Measurements from ENCODE around the gene CCNQ.
A peak's percentile ranks its signal among the peaks of the same experiment; 100 is the strongest.

Gene CCNQ

DNA sequence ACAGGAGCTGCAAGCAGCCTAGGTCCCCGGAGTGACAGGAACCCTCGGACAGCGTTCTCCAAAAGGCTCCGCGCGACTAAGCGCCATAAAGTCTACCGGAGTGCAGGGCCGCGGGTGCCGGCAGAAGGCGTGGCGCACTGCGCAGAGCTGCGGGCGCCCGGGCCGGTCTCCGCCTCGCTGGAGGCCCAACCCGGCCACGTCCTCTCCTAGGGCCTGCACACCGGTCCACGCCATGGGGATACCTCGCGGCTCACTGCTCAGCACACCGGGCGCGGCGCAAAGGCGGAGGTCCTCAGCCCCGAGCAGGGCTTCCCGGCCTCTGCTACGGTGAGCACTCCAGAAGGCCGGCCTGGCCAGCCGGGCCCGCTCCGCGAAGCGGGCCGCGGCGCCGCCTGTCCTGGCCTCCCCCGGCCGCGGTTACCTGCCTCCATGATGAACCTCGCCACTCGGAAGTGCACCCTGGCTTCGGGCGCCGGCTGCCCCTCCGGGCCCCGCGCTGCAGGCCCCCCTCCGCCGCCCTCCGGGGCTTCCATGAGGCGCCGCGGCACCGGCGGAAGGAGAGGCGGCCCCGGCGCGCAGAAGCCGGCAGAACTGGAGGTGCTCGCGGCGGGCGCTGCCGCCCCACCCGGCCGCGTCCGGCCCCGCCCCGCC is at the start of gene CCNQ:
Gene CCNQ, minus strand, starts transcription at position 599 of the 651 bp plus-strand sequence. Its CDS starts 66 bp downstream, at position 533.
- DNase-seq, result peak in 12 of 42 donors; percentile 8 to 38 (median 27)
- intact Hi-C loops (cut with DNase I), result no loop called here

DNA sequence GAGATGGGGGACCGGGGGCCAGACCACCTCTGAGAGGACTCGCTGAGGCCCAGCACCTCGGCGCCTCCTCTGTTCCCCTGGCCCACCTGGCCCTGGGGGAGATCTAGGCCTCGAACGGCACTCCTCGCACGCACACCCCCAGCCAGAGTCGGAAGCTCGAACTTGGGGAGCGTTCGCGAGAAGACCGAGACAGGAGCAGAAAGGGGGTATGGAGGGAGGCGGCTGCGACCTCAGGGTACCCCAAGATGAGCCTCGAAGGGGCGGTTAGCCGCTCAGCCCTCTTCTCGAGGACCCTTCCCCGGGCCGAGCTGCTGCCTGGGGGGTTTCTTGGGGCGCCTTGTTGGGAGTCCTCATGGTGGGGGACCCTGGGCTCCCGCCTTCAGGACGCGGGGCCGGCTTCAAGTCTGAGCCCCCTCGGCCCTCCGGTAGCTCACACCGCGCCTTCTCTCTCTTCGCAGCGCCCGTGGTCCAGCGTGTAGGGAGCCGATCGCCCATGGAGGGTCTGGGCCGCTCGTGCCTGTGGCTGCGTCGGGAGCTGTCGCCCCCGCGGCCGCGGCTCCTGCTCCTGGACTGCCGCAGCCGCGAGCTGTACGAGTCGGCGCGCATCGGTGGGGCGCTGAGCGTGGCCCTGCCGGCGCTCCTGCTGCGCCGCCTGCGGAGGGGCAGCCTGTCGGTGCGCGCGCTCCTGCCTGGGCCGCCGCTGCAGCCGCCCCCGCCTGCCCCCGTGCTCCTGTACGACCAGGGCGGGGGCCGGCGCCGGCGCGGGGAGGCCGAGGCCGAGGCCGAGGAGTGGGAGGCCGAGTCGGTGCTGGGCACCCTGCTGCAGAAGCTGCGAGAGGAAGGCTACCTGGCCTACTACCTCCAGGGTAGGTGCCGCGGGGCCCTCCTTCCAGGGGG is 48.8 kb upstream of the CCNQ start:
- intact Hi-C loops (cut with DNase I), result no loop called here
- DNase-seq, result peak in 7 of 42 donors; percentile 6 to 31 (median 11)

DNA sequence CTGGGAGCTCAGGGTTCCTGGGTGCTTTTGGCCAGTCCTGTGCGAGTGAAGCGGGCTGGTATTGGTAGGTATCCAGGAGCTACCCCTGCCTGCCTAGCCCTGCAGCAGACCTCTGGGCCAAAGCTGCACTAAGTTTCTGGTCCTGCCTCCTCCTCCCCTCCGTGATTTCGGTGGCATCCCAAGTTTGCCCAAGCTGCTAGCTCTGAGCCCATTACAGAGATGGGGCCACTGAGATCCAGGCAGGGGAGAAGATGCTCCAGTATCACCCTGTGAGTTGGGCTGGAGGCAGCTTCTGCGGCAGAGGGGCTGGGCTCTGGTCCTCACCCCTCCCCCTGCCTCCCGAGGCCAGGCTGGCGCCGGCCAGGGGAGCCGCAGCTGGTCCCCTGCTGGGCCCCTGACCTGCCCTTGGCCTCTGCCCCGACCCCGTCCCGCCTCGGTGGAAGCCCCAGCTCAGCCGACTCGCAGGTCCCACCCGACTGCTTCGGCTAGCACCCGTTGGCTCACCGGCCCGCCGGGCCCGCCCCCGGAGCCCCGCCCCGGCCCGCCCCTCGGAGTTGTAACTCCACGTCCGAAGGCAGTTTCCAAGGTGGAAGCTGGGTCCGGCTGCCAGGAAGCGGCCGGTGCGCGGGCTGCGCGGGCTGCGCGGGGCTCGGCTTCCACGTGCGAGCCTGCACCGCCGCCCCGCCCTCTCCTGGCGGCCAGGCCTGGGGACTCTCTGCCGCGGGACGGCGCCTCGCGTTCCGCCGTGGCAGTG is 47.9 kb upstream of the CCNQ start, which contains the start of gene DUSP9:
Gene DUSP9, plus strand, starts transcription at position 584 of the 754 bp plus-strand sequence. CDS start 751 bp downstream, outside the sequence.
- intact Hi-C loops (cut with DNase I), result no loop called here
- peak in 8 of 42 donors; percentile 4 to 41 (median 19) for DNase-seq

DNA sequence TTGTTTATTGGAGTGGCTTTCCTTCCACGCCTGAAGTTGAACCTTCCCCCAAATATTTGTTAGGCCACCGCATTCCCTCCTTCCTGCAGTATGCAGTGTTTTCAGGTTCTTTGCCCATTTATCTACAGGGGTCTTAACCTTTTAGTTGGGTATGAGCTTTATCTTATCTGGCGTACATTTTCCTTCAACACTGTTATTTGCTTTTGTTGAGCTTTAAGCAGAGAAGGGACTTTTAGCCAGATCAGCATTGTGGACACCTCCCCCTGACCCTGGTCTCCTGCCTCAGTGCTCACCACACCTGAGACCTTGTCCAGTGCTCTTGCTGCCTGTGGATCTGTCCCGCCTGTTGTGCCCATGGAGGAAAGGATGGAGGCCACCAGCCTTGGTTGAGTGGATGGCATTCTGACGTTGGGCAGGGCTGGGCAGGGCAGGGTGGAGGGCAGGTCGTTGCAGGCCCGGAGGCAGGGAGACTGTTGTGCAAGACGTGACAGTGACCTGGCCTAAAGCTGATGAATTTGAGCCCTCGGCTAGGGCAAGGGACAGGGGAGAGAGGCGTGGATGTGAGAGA is 47.1 kb upstream of the CCNQ start:
- peak in 5 of 42 donors; percentile 2 to 26 (median 15) for DNase-seq
- intact Hi-C loops (cut with DNase I), result no loop called here

DNA sequence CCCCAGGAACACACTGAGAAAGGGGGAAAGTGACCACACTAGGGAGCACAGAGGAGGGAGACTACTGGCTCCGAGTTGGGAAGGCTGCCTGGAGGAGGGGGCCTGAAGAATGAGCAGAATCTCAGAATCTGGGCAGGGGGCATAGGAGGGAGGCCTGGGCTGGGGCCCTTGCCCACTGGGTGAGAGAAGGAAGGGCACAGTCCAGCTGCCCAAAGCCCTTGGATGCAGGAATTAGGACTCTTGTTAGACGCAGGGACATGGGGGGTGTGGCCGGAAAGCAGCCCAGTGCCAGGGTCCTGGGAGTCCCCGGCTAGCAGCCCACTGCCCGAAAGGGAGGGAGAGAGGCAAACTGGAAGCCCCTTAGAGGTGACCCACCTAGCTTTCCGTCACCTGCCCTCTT is 46.2 kb upstream of the CCNQ start:
- DNase-seq, result peak in 7 of 42 donors; percentile 4 to 21 (median 10)
- intact Hi-C loops (cut with DNase I), result no loop called here

DNA sequence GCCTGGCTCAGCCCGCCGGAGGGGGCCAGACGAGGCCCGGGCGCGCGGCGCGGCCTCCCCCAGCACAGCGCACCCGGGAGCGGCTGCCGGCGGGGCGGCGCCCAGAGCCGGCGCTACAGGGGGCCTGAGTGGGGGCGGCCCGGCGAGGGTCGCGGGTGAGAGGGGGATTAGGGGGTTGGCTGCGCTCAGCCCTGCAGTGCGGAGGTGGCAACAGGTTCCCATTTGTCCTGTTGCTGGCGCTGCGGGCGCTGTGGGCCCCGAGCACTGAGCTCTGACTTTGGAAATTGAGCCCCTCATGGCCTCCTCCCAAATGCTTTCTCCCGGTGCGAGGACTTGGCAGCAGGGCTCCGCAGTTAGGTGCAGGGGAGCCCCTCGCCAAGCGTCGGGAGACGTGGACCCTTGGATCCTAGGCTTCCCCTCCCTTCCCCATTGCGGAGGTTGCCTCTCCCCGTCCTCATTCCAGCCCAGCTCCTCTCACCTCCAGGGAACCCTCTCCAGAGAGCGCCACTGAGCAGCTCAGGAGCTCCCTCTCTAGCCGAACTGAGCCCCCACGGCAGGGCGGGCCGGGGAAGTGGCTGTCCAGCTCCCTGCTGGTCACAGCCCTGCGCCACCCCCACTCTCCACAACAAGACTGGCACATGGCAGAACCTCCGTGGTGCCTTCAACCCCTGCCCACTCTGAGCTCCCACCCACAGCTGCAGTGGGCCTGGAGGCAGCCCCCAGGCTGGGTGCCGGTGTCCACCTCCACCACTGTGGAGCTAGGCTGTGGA is 45.6 kb upstream of the CCNQ start:
- peak in 17 of 42 donors; percentile 11 to 48 (median 31) for DNase-seq
- intact Hi-C loops (cut with DNase I), result no loop called here

DNA sequence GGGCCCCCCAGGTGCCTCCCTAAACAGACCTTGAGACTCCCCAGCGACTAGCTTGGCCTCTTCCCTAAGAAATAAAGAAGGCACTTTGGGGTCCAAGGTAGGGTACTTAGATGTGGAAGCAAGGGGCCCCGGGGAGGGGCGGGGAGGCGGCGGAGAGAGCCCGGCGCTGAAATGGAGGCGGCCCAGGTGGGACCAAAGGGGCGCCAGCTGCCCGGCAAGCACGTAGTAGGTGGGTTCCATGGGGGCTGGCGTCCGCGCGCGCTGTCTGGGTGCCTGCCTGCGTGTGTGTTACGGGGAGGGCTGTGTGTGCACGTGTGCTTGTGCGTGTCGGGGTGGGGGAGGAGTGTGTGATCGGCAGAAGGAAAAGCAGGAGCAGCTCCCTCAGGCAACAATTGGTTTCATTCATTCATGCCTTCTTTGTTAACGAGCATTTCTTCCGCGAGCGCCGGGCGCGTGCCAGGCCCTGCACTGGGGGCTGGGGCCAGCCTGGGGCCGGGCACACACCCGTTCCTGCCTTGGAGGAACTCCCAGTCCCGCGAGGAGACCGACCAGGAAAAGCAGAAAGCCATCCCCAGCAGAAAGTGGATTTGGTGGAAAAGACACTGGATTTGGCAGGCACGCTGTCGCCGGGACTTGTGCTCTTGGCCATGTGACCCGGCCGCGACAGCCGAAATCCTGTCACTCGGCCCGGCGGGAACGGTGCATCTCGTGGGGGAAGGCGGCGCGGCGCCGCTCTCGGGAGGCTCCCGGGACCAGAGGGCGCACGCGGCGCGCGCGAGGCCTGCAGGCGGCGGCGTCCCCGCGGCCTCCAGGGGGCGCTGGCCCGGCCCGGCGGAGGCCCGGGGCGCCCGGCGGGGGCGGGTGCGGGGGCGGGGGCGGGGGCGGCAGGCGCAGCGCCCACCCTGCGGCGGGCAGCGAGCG is 44.8 kb upstream of the CCNQ start:
- DNase-seq, result peak in 37 of 42 donors; percentile 22 to 75 (median 53)

DNA sequence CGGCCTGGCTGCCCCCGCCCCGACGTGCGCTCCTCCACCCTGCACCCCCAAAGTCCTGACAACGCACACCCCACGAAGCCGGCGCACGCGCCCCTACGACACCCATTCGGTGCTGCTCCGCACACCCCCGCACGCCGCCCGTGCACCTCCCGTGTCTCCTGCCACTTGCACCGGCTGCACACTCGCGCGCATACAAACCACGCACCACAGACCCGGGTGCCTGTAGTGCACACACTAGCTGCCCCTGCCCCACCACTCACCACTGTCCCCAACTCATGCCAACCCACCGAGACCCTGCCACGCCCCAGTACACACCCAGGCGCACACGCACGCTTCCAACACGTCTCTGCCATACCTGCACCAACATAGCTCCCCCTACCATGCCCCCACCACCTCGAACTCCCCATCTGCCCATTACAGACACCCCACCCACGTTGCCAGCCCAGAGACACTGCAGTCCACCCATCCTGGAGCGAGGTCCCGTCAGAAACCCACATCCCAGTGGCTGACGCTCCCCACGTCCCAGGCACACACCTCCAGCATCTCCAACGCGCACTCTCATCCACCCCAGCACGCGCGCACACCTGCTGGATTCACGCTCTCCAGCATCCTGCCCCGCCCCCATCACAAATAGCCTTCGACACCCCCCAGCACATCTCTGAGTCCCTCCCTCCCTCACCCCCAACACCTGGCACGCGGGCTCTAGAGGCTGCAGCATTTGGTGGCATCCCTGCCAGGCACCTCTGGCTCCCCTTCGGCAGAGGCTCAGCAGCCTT is 43.9 kb upstream of the CCNQ start:
- intact Hi-C loops (cut with DNase I), result no loop called here
- peak in 29 of 42 donors; percentile 26 to 71 (median 46) for DNase-seq

More for the DNA sequence above, 44.8 kb upstream of the CCNQ start:
- intact Hi-C loops (cut with DNase I), result no loop called here

DNA sequence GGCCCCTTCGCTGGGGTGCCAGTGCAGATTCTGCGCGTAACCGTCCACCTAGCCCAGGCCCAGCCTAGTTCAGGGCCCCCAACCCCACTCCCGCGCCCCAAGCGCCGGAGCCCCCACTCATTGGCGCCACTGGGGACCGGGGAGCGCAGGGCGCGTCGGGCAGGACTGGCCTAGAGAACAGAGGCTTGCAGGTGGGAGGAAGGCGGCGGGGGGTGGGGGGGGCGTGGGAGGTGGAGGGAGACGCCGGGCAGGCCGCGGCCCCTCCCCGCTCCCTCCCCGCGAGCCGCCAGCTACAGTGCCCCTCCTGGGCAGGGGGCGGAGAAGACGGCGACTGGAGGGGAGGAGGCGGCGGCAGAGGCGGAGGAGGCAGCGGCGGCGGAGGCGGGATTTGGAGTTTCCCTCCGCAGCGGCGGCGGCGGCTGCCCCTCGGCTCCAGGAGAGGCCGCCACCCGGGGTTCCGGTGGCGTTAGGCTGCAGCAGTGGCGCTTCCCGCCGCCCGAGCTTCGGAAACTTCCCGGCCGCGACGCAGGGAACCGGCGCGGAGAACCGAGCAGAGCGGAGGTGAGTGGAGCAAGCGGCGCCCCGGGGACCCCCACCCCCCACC is 43.2 kb upstream of the CCNQ start:
- DNase-seq, result peak in 8 of 42 donors; percentile 7 to 46 (median 28)
- intact Hi-C loops (cut with DNase I), result no loop called here

DNA sequence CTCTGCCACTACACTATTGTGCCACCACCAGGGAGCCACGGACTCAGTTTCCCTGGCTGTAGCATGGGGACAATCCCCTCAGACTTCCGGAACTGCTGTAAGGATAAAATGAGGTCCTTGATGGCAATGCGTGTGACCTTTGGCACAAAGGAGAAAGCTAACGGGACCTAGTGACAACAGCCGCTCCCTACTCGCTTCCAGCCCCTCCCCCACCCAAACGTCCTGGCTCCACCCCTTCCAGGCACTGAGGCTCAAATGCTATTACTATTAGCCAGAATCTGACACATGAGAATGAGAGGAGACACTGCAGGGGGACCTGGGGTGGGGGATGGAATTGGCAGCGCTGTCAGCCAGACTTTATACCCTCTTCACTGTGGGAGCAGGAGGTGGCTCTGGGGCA is 42.7 kb upstream of the CCNQ start:
- intact Hi-C loops (cut with DNase I), result no loop called here
- DNase-seq, result peak in 6 of 42 donors; percentile 7 to 23 (median 12)

DNA sequence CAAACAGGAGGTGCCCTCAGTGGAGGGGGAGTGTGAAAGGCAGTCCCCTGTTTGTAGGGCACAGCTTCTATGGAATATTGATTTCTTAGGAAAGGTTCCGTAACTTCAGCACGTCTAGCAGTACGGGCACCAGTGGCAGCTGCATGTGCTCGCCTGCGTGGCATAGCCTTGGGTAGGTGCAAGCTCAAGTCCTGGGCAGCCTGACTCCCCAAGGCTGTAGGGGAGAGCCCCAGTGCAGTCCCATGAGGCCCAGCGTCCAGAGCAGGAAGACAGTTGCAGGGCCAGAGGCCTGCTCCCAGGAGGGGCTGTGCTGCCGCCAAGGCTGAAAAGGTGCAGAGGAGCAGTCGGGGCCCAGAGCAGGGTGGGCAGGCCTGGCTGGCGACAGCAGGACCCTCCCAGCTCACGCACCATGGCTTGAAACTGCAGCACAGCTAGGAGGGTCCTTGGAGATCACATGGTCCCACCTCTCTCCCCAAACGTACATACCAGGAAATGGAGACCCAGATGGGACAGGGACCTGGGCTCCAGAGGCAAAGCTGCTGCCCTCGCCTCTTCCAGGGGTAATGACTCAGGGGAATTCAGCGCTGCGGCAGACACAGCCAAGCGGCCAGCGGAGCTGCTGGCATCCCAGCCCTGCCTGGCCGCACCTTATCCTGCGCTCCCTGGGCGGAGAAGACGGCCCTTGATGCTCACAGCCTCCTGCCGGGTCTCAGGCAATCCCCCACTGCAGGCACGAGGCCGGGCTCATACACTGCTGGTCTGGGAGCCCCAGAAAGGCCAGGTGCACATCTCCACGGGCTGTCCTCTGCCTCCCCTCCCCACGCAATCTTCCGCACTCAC is 42.0 kb upstream of the CCNQ start:
- peak in 8 of 42 donors; percentile 15 to 40 (median 30) for DNase-seq
- intact Hi-C loops (cut with DNase I), result no loop called here

DNA sequence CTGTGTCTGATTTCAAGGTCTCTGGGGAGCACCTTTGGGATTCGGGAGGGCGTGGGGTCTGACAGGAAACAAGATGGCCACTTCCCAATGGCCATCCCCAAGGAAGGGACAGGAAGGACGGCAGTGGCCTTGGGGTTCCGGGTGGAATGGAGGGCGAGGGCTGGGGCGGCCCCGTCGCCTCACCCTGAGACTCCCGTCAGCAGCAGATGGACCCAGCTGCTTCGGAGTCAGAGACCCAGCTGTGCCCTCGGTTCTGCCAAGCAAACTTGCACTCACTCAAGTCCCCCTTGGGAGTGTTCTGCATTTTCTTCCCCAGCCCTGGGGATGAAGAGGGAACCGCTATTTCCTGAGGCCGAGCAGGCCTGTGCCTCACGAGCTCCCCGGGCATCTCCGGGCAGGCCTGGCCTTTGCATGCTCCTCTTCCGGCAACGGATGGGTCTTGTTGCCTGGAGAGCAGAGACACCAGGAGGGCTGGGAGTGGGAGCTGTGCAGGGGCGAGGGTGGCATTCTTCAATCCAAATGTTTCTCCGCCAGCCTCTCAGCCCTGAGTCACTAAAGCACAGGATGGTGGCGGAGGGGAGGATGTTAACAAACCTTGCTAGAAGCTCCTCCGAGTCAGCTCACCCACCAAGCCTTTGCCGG is 41.2 kb upstream of the CCNQ start:
- peak in 26 of 42 donors; percentile 24 to 78 (median 47) for DNase-seq
- intact Hi-C loops (cut with DNase I), result no loop called here

DNA sequence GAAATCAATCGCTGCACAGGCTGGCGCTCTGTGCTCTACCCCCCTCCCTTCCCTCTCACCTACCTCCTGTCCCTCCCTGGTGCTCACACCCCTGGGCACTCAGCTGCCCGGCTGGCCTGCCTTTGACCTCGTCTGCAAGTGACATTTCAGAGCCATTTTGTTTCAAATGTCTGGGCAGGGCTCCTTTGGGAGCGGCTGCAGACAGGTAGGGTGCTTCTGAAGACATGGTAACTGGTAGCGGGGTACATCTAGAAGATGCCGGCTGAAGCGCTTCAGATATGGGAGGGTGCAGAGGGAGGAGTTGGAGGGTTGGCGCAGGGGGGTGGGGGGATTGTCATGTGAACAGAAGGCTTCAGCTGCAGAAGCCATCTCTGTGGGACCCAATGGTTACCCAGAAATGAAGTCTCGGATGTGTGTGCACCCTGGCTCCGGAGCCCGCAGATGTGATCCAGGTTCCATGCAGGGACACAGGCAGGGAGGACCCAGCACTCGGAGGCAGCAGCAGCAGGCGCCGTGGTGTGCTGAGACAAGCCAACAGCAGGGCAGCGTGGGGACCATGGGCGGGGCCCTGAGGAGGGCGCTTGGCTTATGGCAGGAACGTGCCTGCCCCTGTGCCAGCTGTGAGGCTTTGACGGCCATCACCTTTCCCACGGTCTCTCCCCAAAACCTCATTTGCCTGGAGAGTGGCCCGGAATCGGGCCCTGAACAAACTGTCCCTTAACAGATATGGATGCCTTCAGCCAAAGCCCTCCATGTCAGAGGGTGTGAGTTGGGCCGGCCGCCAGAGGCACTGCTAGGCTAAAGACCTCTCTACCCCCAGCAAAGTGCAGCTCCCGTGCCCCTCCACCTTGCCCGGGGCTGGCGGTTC is 40.5 kb upstream of the CCNQ start:
- intact Hi-C loops (cut with DNase I), result no loop called here
- peak in 4 of 42 donors; percentile 1 to 24 (median 16) for DNase-seq
